SK-N-SH (cell line): ENCODE data around the gene SPATA3. TPM values are rescaled to one million over a fixed set of nuclear protein-coding genes. Genes with fewer than 3 reads are reported as not detected.

Experiments
- CTCF ChIA-PET: fragments of 300-600, 350-600 bp; formaldehyde crosslinking; extraction: SDS; loops from one replicate; lab custom pipeline; 2021; lab: Yijun Ruan, JAX
- POLR2A ChIA-PET: fragments of 350-600 bp; sonication (Branson Sonifier 250); formaldehyde crosslinking; extraction: SDS; loops from one replicate; lab custom pipeline; 2020; ENCODE audit warnings: antibody characterized with exemption, inconsistent platforms; lab: Yijun Ruan, JAX
- DNase-seq: peaks from one replicate; pipeline ENCODE4 v3.0.0; 2012
- H2AFZ ChIP-seq: fragments of 200-600 bp; sonication (generic); 2 replicates; pipeline ENCODE4 v1.8.1; 2016; ENCODE audit warnings: antibody characterized with exemption, mild to moderate bottlenecking, low read depth
- H3F3A ChIP-seq: fragments of 200-600 bp; sonication (generic); replicated peaks from 2 replicates; pipeline ENCODE3; 2016; ENCODE audit warnings: antibody characterized with exemption, mild to moderate bottlenecking; ENCODE audit not compliant: insufficient read depth
- H3K27ac ChIP-seq, 2 experiments: fragments of 200-500 bp in 1 of 2; fragments of 200-600 bp in 1 of 2; sonication (Bioruptor generic) in 1 of 2; sonication (generic), shearing (Covaris generic) in 1 of 2; 2 replicates each; pipeline versions ENCODE4 v1.5.1 to v1.6.1; 2014 to 2016; ENCODE audit warnings: low read depth in 2 of 2, inconsistent platforms in 1 of 2, low read length in 1 of 2, mild to moderate bottlenecking in 1 of 2, mixed read lengths in 1 of 2
- H3K27me3 ChIP-seq: fragments of 200-600 bp; sonication (generic), shearing (Covaris generic); 2 replicates; pipeline ENCODE4 v1.6.1; 2016; ENCODE audit warnings: mixed run types; ENCODE audit not compliant: insufficient read depth
- H3K36me3 ChIP-seq, 2 experiments: fragments of 200-500 bp in 1 of 2; fragments of 200-600 bp in 1 of 2; sonication (Bioruptor generic) in 1 of 2; sonication (generic) in 1 of 2; replicated peaks in 1 of 2; 2 replicates each; pipeline versions ENCODE3 to v1.5.1; 2014 to 2016; ENCODE audit warnings: low read length in 1 of 2, mild to moderate bottlenecking in 1 of 2; ENCODE audit not compliant: insufficient read depth in 2 of 2, control insufficient read depth in 1 of 2
- H3K4me1 ChIP-seq, 2 experiments: fragments of 200-500 bp in 1 of 2; fragments of 200-600 bp in 1 of 2; sonication (Bioruptor generic) in 1 of 2; sonication (generic), shearing (Covaris generic) in 1 of 2; 2 replicates each; pipeline versions ENCODE4 v1.5.1 to v1.6.1; 2014 to 2016; ENCODE audit warnings: low read depth in 1 of 2, low read length in 1 of 2, mixed run types in 1 of 2; ENCODE audit not compliant: insufficient read depth in 2 of 2, control insufficient read depth in 1 of 2
- H3K4me2 ChIP-seq: fragments of 200-600 bp; sonication (generic), shearing (Covaris generic); 2 replicates; pipeline ENCODE4 v1.6.1; 2017; ENCODE audit warnings: mixed run types
- H3K4me3 ChIP-seq, 2 experiments: fragments of 200-500 bp in 1 of 2; fragments of 200-600 bp in 1 of 2; sonication (Bioruptor generic) in 1 of 2; sonication (generic), shearing (Covaris generic) in 1 of 2; 2 replicates each; pipeline versions ENCODE4 v1.5.1 to v1.8.1; 2014 to 2016; ENCODE audit warnings: low read depth in 2 of 2, inconsistent platforms in 1 of 2, low read length in 1 of 2, mild to moderate bottlenecking in 1 of 2, mixed read lengths in 1 of 2, moderate library complexity in 1 of 2
- H3K79me2 ChIP-seq: fragments of 200-600 bp; sonication (generic); 2 replicates; pipeline ENCODE4 v1.8.1; 2017; ENCODE audit warnings: mild to moderate bottlenecking; ENCODE audit not compliant: insufficient read depth
- H3K9ac ChIP-seq: fragments of 200-600 bp; sonication (generic); 2 replicates; pipeline ENCODE4 v1.6.1; 2017; ENCODE audit warnings: mixed run types
- H3K9me2 ChIP-seq: fragments of 200-600 bp; sonication (generic); 2 replicates; pipeline ENCODE4 v1.6.1; 2017; ENCODE audit warnings: mixed run types
- H3K9me3 ChIP-seq: fragments of 200-600 bp; sonication (generic); 2 replicates; pipeline ENCODE4 v1.6.1; 2017; ENCODE audit warnings: mixed run types, mild to moderate bottlenecking, moderate library complexity
- H4K20me1 ChIP-seq: fragments of 200-600 bp; sonication (generic); 2 replicates; pipeline ENCODE4 v1.6.1; 2017; ENCODE audit warnings: mild to moderate bottlenecking, mixed run types; ENCODE audit not compliant: insufficient read depth
- GATA2 ChIP-seq: sonication (generic); formaldehyde crosslinking; IDR thresholded peaks from 2 replicates; pipeline ENCODE4 v1.5.0; 2020; ENCODE audit warnings: mild to moderate bottlenecking, missing genetic modification reagents
- RFX5 ChIP-seq: IDR thresholded peaks from 2 replicates; pipeline ENCODE4 v1.6.1; 2012; ENCODE audit warnings: mild to moderate bottlenecking, improper control_type of control experiment, low read length
- SIN3A ChIP-seq: IDR thresholded peaks from 2 replicates; pipeline ENCODE4 v1.6.1; 2012; ENCODE audit warnings: low read depth, mild to moderate bottlenecking, low read length, moderate library complexity, borderline replicate concordance
- WGBS: methylation state at CpG from one replicate; pipeline ENCODE4 v1.1.6; 2017; ENCODE audit warnings: low lambda C conversion rate; 5-methylcytosine and 5-hydroxymethylcytosine counted together
- polyA plus RNA-seq, 3 experiments: library from polyadenylated mRNA; depleted of rRNA; stranded (reverse); fragments of >200 nt; gene quantifications; 2 replicates each; pipeline ENCODE4 v1.2.3, GENCODE V29; 2012
- TF ChIP-seq, protein P1 (sequence below): IDR thresholded peaks from 2 replicates; pipeline ENCODE4 v1.4.0; 2012; ENCODE audit warnings: low read depth
- TF ChIP-seq, protein P2 (sequence below): fragments of 150-350 bp; IDR thresholded peaks from 2 replicates; pipeline ENCODE4 v1.6.1; 2016; ENCODE audit warnings: mild to moderate bottlenecking, low read depth, low read length
- TF ChIP-seq, protein P3 (sequence below): IDR thresholded peaks from 2 replicates; pipeline ENCODE4 v1.6.1; 2012; ENCODE audit warnings: mild to moderate bottlenecking, low read depth, low read length, moderate library complexity

SPATA3 gene
- polyA plus RNA-seq, 1 of the 3 experiments (the other 2 are of a cell fraction) = not detected

DNA sequence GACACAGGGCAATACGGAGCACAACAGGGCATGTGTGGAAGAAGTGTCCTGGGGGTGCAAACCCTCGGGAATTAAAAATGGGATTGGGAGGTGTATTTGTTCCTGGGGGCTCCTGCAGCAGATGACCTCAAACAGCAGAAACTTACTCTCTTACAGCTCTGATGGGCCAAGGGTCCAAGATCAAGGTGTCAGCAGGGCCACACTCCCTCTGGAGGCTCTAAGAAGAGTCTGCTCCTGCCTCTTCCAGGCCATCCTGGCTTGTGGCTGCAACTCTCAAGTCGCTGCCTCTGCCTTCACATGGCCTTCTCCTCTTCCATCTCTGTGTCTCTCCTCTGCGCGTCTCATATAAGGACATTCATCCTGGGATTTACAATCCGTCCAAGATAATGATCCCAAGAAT is 12.4 kb upstream of the SPATA3 start (continued):
- TF ChIP-seq, protein P1, sequence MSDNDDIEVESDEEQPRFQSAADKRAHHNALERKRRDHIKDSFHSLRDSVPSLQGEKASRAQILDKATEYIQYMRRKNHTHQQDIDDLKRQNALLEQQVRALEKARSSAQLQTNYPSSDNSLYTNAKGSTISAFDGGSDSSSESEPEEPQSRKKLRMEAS = no peak
- TF ChIP-seq RFX5 = no peak

DNA sequence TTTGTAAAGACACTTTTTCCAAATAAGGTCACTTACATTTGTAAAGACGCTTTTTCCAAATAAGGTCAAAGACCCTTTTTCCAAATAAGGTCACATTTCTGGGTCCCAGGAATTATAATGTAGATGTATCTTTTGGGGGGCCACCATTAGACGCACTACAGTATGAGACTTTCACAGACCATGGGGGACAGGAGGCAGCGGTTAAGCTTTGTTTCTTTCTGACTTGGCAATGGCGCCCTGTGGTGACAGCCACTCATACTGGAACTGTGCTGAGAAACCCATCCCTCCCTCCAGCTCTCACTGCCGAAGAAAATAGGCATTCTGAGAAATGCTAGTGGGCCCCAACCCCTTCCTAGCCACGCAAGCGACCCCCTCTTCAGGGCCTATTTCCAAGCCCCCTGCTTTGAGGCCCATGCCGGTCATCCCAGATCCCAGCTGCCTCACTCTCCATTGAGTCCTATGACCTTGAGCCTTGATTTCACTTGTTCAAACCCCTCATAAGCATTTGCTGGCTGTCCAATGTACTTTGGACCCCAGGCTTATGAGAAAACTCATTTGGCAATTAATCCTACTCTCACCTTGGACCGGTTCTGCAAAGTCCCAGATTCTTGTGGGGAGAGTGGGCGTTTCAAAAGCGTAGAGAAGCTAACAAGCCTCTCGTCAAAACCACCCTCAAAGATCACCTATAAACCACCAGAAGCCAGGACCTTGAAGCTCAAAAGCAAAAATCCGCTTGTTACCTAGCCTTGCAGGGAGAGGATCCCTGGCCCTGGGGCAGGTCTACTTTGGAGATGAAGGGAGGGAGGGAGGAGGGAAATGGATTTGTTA is 11.3 kb upstream of the SPATA3 start:
- ChIA-PET POLR2A (no interaction called here), CTCF (interaction anchor here (6.8 to 8.0 kb wide), 2 partner anchors 135 to 161 kb away, joined by 106 to 171 read pairs; no protein-coding TSS in a partner anchor)
- H3F3A ChIP-seq = peaks cover 9% of the 10 kb centered on the region
- no peaks in the 10 kb centered on the region for H3K9me3 ChIP-seq
- H3K4me2 ChIP-seq = no peak overlapping the region
- H3K4me1 ChIP-seq = peaks cover 0 to 5% of the 10 kb centered on the region in 2 experiments; a peak in 1 of 4 replicates
- DNase-seq = no peak
- no peak overlapping the region for H3K4me3 ChIP-seq
- no peak overlapping the region for H3K27ac ChIP-seq
- no peak for TF ChIP-seq SIN3A
- TF ChIP-seq, protein P2, sequence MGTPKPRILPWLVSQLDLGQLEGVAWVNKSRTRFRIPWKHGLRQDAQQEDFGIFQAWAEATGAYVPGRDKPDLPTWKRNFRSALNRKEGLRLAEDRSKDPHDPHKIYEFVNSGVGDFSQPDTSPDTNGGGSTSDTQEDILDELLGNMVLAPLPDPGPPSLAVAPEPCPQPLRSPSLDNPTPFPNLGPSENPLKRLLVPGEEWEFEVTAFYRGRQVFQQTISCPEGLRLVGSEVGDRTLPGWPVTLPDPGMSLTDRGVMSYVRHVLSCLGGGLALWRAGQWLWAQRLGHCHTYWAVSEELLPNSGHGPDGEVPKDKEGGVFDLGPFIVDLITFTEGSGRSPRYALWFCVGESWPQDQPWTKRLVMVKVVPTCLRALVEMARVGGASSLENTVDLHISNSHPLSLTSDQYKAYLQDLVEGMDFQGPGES = no peak
- TF ChIP-seq, protein P1 = no peak
- TF ChIP-seq, protein P3, sequence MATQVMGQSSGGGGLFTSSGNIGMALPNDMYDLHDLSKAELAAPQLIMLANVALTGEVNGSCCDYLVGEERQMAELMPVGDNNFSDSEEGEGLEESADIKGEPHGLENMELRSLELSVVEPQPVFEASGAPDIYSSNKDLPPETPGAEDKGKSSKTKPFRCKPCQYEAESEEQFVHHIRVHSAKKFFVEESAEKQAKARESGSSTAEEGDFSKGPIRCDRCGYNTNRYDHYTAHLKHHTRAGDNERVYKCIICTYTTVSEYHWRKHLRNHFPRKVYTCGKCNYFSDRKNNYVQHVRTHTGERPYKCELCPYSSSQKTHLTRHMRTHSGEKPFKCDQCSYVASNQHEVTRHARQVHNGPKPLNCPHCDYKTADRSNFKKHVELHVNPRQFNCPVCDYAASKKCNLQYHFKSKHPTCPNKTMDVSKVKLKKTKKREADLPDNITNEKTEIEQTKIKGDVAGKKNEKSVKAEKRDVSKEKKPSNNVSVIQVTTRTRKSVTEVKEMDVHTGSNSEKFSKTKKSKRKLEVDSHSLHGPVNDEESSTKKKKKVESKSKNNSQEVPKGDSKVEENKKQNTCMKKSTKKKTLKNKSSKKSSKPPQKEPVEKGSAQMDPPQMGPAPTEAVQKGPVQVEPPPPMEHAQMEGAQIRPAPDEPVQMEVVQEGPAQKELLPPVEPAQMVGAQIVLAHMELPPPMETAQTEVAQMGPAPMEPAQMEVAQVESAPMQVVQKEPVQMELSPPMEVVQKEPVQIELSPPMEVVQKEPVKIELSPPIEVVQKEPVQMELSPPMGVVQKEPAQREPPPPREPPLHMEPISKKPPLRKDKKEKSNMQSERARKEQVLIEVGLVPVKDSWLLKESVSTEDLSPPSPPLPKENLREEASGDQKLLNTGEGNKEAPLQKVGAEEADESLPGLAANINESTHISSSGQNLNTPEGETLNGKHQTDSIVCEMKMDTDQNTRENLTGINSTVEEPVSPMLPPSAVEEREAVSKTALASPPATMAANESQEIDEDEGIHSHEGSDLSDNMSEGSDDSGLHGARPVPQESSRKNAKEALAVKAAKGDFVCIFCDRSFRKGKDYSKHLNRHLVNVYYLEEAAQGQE = no peak
- TF ChIP-seq GATA2 (CRISPR knock-in tag) = no peak
- H2AFZ ChIP-seq = no peak overlapping the region
- no peaks in the 10 kb centered on the region for H3K36me3 ChIP-seq
- no peak overlapping the region for H3K9ac ChIP-seq
- no peaks in the 10 kb centered on the region for H4K20me1 ChIP-seq
- no peaks in the 10 kb centered on the region for H3K27me3 ChIP-seq
- H3K79me2 ChIP-seq = no peaks in the 10 kb centered on the region
- WGBS = 82% methylated on average over 13 of the region's 13 CpGs
- no peaks in the 10 kb centered on the region for H3K9me2 ChIP-seq
